Mesothelial cell of epicardium (in vitro differentiated cells): ENCODE data around the gene HSD17B14. TPM values are rescaled to one million over a fixed set of nuclear protein-coding genes. Genes with fewer than 3 reads are reported as not detected.

Source experiments
- DNase-seq, 2 experiments: peaks; one replicate each; pipeline ENCODE4 v3.0.0; 2021; ENCODE audit warnings: low spot score in 2 of 2; ENCODE audit not compliant: unreplicated experiment in 2 of 2
- H3K27ac Mint-ChIP-seq: 2 replicates; pipeline ENCODE4 v1.8.0; 2021; ENCODE audit warnings: mixed read lengths
- H3K27me3 Mint-ChIP-seq: 2 replicates; pipeline ENCODE4 v1.8.0; 2021; ENCODE audit warnings: low read depth, mixed read lengths
- H3K36me3 Mint-ChIP-seq: 2 replicates; pipeline ENCODE4 v1.8.0; 2021; ENCODE audit warnings: mixed read lengths
- H3K4me1 Mint-ChIP-seq: 2 replicates; pipeline ENCODE4 v1.8.0; 2021; ENCODE audit warnings: mixed read lengths
- H3K4me3 Mint-ChIP-seq: 2 replicates; pipeline ENCODE4 v1.8.0; 2021; ENCODE audit warnings: mild to moderate bottlenecking, moderate library complexity, mixed read lengths
- H3K9me3 Mint-ChIP-seq: 2 replicates; pipeline ENCODE4 v1.8.0; 2021; ENCODE audit warnings: mixed read lengths
- CTCF ChIP-seq: fragments of 200-600 bp; sonication (generic); IDR thresholded peaks from one replicate; pipeline ENCODE4 v1.5.0; 2021; ENCODE audit warnings: antibody characterized with exemption; ENCODE audit not compliant: unreplicated experiment
- total RNA-seq: library from RNA; stranded (reverse); gene quantifications from 3 replicates; pipeline ENCODE4 v1.2.1, GENCODE V29; 2021

The HSD17B14 gene
- total RNA-seq, 1 donor from 2014 or later: 27.1 TPM

GRCh38 chr19:48830965-48831364 is 5.3 kb downstream of the HSD17B14 start:
- H3K4me3 Mint-ChIP-seq: no peak overlapping the region
- H3K27me3 Mint-ChIP-seq: no peaks in the 10 kb centered on the region
- H3K36me3 Mint-ChIP-seq: peaks cover 17% of the 10 kb centered on the region
- TF ChIP-seq CTCF: no peak
- peaks cover 17% of the 10 kb centered on the region for H3K4me1 Mint-ChIP-seq
- H3K9me3 Mint-ChIP-seq: no peaks in the 10 kb centered on the region
- no peak for DNase-seq
- no peak overlapping the region for H3K27ac Mint-ChIP-seq

DNA sequence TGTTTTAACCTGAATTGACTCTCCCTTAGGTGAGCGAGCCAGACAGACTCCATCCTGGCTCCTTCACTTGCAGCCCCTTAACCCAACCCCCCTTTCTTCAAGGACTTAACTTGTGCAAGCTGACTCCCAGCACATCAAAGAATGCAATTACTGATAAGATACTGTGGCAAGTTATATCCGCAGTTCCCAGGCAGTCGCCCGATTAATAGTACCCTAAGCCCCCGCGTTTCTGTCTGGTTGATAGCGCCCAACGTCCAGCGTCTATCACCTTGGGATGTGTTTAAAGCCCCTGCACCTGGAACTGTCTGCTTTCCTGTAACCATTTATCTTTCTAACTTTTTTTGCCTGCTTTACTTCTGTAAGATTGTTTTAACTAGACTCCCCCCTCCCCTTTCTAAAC is 6.2 kb downstream of the HSD17B14 start:
- Mint-ChIP-seq H3K27ac (peak overlapping the region; percentile 70), H3K9me3 (no peaks in the 10 kb centered on the region), H3K4me1 (peaks cover 11% of the 10 kb centered on the region), H3K27me3 (no peaks in the 10 kb centered on the region), H3K4me3 (peak overlapping the region; percentile 16), H3K36me3 (peaks cover 19% of the 10 kb centered on the region)
- no peak for DNase-seq
- TF ChIP-seq CTCF: no peak

GRCh38 chr19:48826606-48827020 is 9.7 kb downstream of the HSD17B14 start:
- DNase-seq: no peak
- peaks cover 8% of the 10 kb centered on the region for H3K36me3 Mint-ChIP-seq
- no peak for TF ChIP-seq CTCF
- H3K27ac Mint-ChIP-seq: no peak overlapping the region
- H3K9me3 Mint-ChIP-seq: no peaks in the 10 kb centered on the region
- no peak overlapping the region for H3K4me3 Mint-ChIP-seq
- H3K4me1 Mint-ChIP-seq: peaks cover 7% of the 10 kb centered on the region
- no peaks in the 10 kb centered on the region for H3K27me3 Mint-ChIP-seq

GRCh38 chr19:48822514-48822913 is 13.8 kb downstream of the HSD17B14 start:
- Mint-ChIP-seq H3K4me1 (peaks cover 3% of the 10 kb centered on the region), H3K27ac (no peak overlapping the region), H3K27me3 (no peaks in the 10 kb centered on the region), H3K36me3 (peaks cover 6% of the 10 kb centered on the region), H3K9me3 (no peaks in the 10 kb centered on the region), H3K4me3 (no peak overlapping the region)
- TF ChIP-seq CTCF: no peak
- DNase-seq: no peak

DNA sequence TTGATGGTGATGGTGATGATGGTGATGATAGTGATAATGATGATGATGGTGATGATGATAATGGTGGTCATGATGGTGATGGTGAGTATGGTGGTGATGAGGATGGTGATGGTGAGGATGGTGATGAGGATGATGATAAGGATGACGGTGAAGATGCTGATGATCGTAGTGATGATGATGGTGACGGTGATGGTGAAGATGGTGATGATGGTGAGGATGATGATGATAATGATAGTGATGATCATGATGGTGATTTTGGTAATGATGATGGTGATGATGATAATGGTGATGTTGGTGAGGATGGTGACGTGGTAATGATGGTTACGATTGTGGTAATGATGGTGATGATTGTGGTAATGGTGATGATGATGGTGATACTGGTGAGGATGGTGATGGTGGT is 14.7 kb downstream of the HSD17B14 start:
- Mint-ChIP-seq H3K9me3 (no peaks in the 10 kb centered on the region), H3K27me3 (no peaks in the 10 kb centered on the region), H3K4me3 (no peak overlapping the region), H3K36me3 (peaks cover 6% of the 10 kb centered on the region), H3K27ac (no peak overlapping the region), H3K4me1 (peaks cover 3% of the 10 kb centered on the region)
- DNase-seq: no peak
- TF ChIP-seq CTCF: no peak

- Mint-ChIP-seq H3K27me3 (no peaks in the 10 kb centered on the region), H3K4me3 (no peak overlapping the region), H3K9me3 (no peaks in the 10 kb centered on the region), H3K27ac (no peak overlapping the region), H3K36me3 (peaks cover 3% of the 10 kb centered on the region), H3K4me1 (peaks cover 5% of the 10 kb centered on the region)
- TF ChIP-seq CTCF: no peak
- no peak for DNase-seq
Observed at GRCh38 chr19:48819366-48819816, 16.9 kb downstream of the HSD17B14 start.
